ENCODE data around the gene AGTPBP1. TPM values are rescaled to one million over a fixed set of nuclear protein-coding genes. Genes with fewer than 3 reads are reported as not detected.

Gene AGTPBP1
- total and polyA plus RNA-seq, 9 of the 15 experiments (the other 6 are each of a cell fraction or from before 2014, with no cell fraction given): 1.4 to 7.9 (median 4.6) TPM

DNA sequence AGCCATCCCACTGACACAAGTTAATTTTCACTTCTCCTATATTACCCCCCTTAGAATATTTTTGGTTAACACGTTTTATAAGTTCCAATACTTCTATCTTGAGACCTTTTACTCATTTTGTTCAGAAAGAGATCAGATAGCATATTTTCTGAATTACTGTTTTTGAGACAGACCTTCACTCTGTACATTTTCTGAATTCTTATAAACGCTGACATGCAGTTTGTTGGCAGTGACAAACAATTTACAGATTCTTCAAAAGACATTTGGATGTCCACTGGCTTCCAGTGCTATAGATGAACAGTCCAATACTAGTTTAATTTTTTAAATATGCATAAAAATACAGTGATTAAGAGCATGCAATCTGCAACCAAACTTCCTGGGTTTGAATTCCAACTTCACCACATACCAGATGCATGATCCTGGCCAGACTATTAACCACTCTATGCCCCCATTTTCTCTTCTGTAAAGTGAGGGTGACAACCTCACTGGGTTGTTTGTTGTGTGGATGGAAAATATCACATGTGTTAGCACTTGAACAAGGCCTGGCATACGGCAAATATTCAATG lies 142.1 kb downstream of the AGTPBP1 start:
- no peak for FAIRE-seq
- no peak overlapping the region for H2AFZ ChIP-seq (ENCODE audit: low read depth, low read length)
- ATAC-seq: no peak
- no peak overlapping the region for H3K27ac ChIP-seq (ENCODE audit: extremely low read depth, low read depth, low read length)
- TF ChIP-seq, protein P1, sequence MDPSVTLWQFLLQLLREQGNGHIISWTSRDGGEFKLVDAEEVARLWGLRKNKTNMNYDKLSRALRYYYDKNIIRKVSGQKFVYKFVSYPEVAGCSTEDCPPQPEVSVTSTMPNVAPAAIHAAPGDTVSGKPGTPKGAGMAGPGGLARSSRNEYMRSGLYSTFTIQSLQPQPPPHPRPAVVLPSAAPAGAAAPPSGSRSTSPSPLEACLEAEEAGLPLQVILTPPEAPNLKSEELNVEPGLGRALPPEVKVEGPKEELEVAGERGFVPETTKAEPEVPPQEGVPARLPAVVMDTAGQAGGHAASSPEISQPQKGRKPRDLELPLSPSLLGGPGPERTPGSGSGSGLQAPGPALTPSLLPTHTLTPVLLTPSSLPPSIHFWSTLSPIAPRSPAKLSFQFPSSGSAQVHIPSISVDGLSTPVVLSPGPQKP (CRISPR knock-in tag; IDR thresholded peaks at IDR 0.05): no peak
- TF ChIP-seq BHLHE40 (IDR thresholded peaks at IDR 0.05; ENCODE audit: low read length) (no peak), ZNF347 (CRISPR knock-in tag; IDR thresholded peaks at IDR 0.05; ENCODE audit: low read depth) (no peak), HNRNPK (IDR thresholded peaks at IDR 0.05; ENCODE audit: low read depth, low read length, poor library complexity, severe bottlenecking) (no peak), ZNF668 (CRISPR knock-in tag; IDR thresholded peaks at IDR 0.05) (no peak), POLR3G (IDR thresholded peaks at IDR 0.05; ENCODE audit: extremely low read depth, insufficient read length, insufficient replicate concordance) (no peak), HDAC6 (IDR thresholded peaks at IDR 0.05; ENCODE audit: low read depth, low read length) (no peak), MXI1 (IDR thresholded peaks at IDR 0.05; ENCODE audit: low read depth, low read length) (no peak), ELF4 (CRISPR knock-in tag; IDR thresholded peaks at IDR 0.05) (no peak), POU5F1 (IDR thresholded peaks at IDR 0.05; ENCODE audit: borderline replicate concordance, low read depth, low read length, partially characterized antibody) (no peak), MTA3 (IDR thresholded peaks at IDR 0.05; ENCODE audit: borderline replicate concordance) (no peak), PHF20 (IDR thresholded peaks at IDR 0.05; ENCODE audit: partially characterized antibody) (no peak), SREBF2 (CRISPR knock-in tag; IDR thresholded peaks at IDR 0.05) (no peak), SPI1 (IDR thresholded peaks at IDR 0.05; ENCODE audit: borderline replicate concordance, low read depth, low read length) (no peak), RBFOX2 (IDR thresholded peaks at IDR 0.05; ENCODE audit: low read depth, low read length) (no peak), FOXK1 (CRISPR knock-in tag; IDR thresholded peaks at IDR 0.05; ENCODE audit: borderline replicate concordance) (no peak), E2F3 (CRISPR knock-in tag; IDR thresholded peaks at IDR 0.05) (no peak), LEF1 (IDR thresholded peaks at IDR 0.05) (no peak)
- TF ChIP-seq, protein P2, sequence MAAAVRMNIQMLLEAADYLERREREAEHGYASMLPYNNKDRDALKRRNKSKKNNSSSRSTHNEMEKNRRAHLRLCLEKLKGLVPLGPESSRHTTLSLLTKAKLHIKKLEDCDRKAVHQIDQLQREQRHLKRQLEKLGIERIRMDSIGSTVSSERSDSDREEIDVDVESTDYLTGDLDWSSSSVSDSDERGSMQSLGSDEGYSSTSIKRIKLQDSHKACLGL (CRISPR knock-in tag; IDR thresholded peaks at IDR 0.05; ENCODE audit: borderline replicate concordance, poor library complexity, severe bottlenecking): no peak
- TF ChIP-seq, protein P3, sequence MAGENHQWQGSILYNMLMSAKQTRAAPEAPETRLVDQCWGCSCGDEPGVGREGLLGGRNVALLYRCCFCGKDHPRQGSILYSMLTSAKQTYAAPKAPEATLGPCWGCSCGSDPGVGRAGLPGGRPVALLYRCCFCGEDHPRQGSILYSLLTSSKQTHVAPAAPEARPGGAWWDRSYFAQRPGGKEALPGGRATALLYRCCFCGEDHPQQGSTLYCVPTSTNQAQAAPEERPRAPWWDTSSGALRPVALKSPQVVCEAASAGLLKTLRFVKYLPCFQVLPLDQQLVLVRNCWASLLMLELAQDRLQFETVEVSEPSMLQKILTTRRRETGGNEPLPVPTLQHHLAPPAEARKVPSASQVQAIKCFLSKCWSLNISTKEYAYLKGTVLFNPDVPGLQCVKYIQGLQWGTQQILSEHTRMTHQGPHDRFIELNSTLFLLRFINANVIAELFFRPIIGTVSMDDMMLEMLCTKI (IDR thresholded peaks at IDR 0.05; ENCODE audit: partially characterized antibody): no peak
- H3K4me2 ChIP-seq (ENCODE audit: insufficient read depth, low read length): no peak overlapping the region
- WGBS (ENCODE audit: insufficient coverage, low coverage, missing lambda C conversion rate): 6% methylated on average over 3 of the region's 3 CpGs
- H3K9me3 ChIP-seq (replicated peaks; ENCODE audit: control insufficient read depth, insufficient read depth, low read depth, low read length): no peaks in the 10 kb centered on the region
- no peaks in the 10 kb centered on the region for H4K20me1 ChIP-seq (replicated peaks; ENCODE audit: control insufficient read depth, insufficient read depth, low read length)
- no peaks in the 10 kb centered on the region for H3K36me3 ChIP-seq (ENCODE audit: control insufficient read depth, insufficient read depth, low read length)
- no peaks in the 10 kb centered on the region for H3K9me1 ChIP-seq (ENCODE audit: control insufficient read depth, insufficient read depth, low read length)
- CTCF ChIA-PET (ENCODE audit: low intra/inter-chr PET ratio): no interaction called here
- in situ Hi-C loops (cut with MboI): no loop called here
- DNase-seq (ENCODE audit: extremely low read depth in 1 of 4, low spot score in 3 of 4): no peak
- no peak overlapping the region for H3K4me3 ChIP-seq
- BruUV-seq (replicated peaks): no TSS peak
- no peaks in the 10 kb centered on the region for H3K79me2 ChIP-seq (ENCODE audit: control insufficient read depth, insufficient read depth, low read length)
- POLR2A ChIA-PET: no interaction called here
- H3K4me1 ChIP-seq (replicated peaks in 1 of 2; ENCODE audit: control insufficient read depth in 2 of 2, insufficient read depth in 2 of 2, low read length in 2 of 2): no peaks in the 10 kb centered on the region
- no peak overlapping the region for H3K9ac ChIP-seq (ENCODE audit: insufficient read depth in 1 of 2, low read depth in 2 of 2, low read length in 2 of 2)
- H3K27me3 ChIP-seq (ENCODE audit: control insufficient read depth in 2 of 2, insufficient read depth in 2 of 2, low read length in 2 of 2): no peaks in the 10 kb centered on the region
- intact Hi-C loops (cut with micrococcal nuclease): no loop called here

Measured in K562 (cell line).